Measurements from ENCODE around the gene MIS12.

MIS12 gene

DNA sequence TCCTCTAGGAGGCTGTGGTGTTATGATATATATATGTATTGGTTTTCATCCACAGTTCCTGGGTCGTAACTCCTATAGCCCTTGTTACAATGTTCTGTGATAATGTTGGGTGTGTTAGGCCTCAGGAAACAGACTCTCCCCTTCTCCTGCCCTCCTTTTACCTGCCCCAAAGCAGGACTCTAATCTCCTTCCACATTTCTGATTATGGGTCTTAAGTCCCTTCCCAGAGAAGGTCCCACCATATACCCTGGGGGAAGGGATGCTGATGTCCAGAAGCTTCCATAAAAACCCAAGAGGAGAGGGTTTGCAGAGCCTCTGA lies 47.0 kb upstream of the MIS12 start:
- Histone ChIP-seq H3K9ac (ENCODE audit: low read depth, low read length, poor library complexity) (peak overlapping the region; percentile 51), H2BK15ac (ENCODE audit: low read length) (no peak overlapping the region), H4K8ac (ENCODE audit: low read depth, low read length) (no peak overlapping the region), H2BK5ac (ENCODE audit: low read length) (no peak overlapping the region), H3K27ac (replicated peaks; ENCODE audit: low read length) (no peak overlapping the region), H3K18ac (ENCODE audit: low read length) (no peak overlapping the region), H3K23ac (ENCODE audit: low read depth, low read length, poor library complexity) (no peak overlapping the region), H3K36me3 (replicated peaks in 1 of 2; ENCODE audit: control insufficient read depth in 2 of 2, insufficient read depth in 2 of 2, low read length in 2 of 2) (peaks cover 29 to 77% of the 10 kb centered on the region in 2 donors), H3K79me1 (ENCODE audit: low read depth, low read length) (peaks cover 6% of the 10 kb centered on the region), H2AFZ (ENCODE audit: low read length) (peak overlapping the region; percentile 89), H3K14ac (ENCODE audit: low read length) (no peak overlapping the region), H3K4ac (ENCODE audit: low read length) (no peak overlapping the region), H3K4me2 (ENCODE audit: insufficient read depth, low read length, poor library complexity, severe bottlenecking) (no peak overlapping the region), H3K27me3 (ENCODE audit: control insufficient read depth in 3 of 3, insufficient read depth in 3 of 3, low read depth in 1 of 3, low read length in 3 of 3) (no peaks in the 10 kb centered on the region), H3K9me3 (replicated peaks in 1 of 2; ENCODE audit: control insufficient read depth in 2 of 2, insufficient read depth in 1 of 2, low read depth in 1 of 2, low read length in 2 of 2) (no peaks in the 10 kb centered on the region), H4K91ac (ENCODE audit: low read depth, low read length, poor library complexity) (no peak overlapping the region), H3K4me3 (ENCODE audit: low read length in 2 of 2) (peak overlapping the region in 1 of 2 donors; percentile 91), H2AK5ac (ENCODE audit: low read depth, low read length) (no peak overlapping the region), H3K4me1 (ENCODE audit: control insufficient read depth in 2 of 2, insufficient read depth in 1 of 2, low read depth in 1 of 2, low read length in 2 of 2) (peaks cover 1 to 8% of the 10 kb centered on the region in 2 donors), H2BK12ac (ENCODE audit: low read length) (no peak overlapping the region), H2BK120ac (ENCODE audit: low read depth, low read length) (no peak overlapping the region)
- DNase-seq (ENCODE audit: low spot score), result no peak
- WGBS, 2 donors (ENCODE audit: extremely low coverage in 2 of 2, insufficient read length in 2 of 2, insufficient replicate concordance in 1 of 2), result no CpG with 5 or more reads among the region's 1 CpG

DNA sequence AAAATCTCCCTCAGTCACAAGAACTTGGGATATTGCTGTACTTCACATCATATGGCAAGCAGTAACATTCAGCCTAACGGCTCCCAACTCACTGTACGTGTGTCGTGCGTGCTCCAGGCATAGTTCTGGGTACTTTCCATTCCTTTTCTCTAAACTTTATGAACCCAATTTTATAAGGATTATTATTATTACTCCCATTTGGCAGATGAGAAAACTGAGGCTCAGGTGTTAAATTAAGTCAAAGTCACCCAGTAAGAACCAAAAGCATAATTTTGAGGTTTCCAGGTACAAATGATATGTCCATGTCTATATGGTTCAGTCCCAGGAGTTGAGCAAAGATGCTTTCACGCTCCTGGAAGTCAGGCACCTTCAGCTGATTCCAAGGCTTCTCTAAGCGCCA lies 42.6 kb upstream of the MIS12 start:
- H3K23ac ChIP-seq (ENCODE audit: low read depth, low read length, poor library complexity), result no peak overlapping the region
- no peak overlapping the region for H3K14ac ChIP-seq (ENCODE audit: low read length)
- no peaks in the 10 kb centered on the region for H3K9me3 ChIP-seq (replicated peaks in 1 of 2; ENCODE audit: control insufficient read depth in 2 of 2, insufficient read depth in 1 of 2, low read depth in 1 of 2, low read length in 2 of 2)
- H3K4me3 ChIP-seq (ENCODE audit: low read length in 2 of 2), result no peak overlapping the region
- H2BK120ac ChIP-seq (ENCODE audit: low read depth, low read length), result no peak overlapping the region
- WGBS, 2 donors (ENCODE audit: extremely low coverage in 2 of 2, insufficient read length in 2 of 2, insufficient replicate concordance in 1 of 2), result no CpG with 5 or more reads among the region's 6 CpGs
- H2BK5ac ChIP-seq (ENCODE audit: low read length), result no peak overlapping the region
- H2AK5ac ChIP-seq (ENCODE audit: low read depth, low read length), result no peak overlapping the region
- H4K8ac ChIP-seq (ENCODE audit: low read depth, low read length), result no peak overlapping the region
- H2AFZ ChIP-seq (ENCODE audit: low read length), result no peak overlapping the region
- no peak overlapping the region for H2BK12ac ChIP-seq (ENCODE audit: low read length)
- H3K4me2 ChIP-seq (ENCODE audit: insufficient read depth, low read length, poor library complexity, severe bottlenecking), result no peak overlapping the region
- peaks cover 1 to 3% of the 10 kb centered on the region in 2 donors for H3K4me1 ChIP-seq (ENCODE audit: control insufficient read depth in 2 of 2, insufficient read depth in 1 of 2, low read depth in 1 of 2, low read length in 2 of 2)
- no peak overlapping the region for H3K4ac ChIP-seq (ENCODE audit: low read length)
- H3K18ac ChIP-seq (ENCODE audit: low read length), result no peak overlapping the region
- peaks cover 3% of the 10 kb centered on the region for H3K79me1 ChIP-seq (ENCODE audit: low read depth, low read length)
- H3K36me3 ChIP-seq (replicated peaks in 1 of 2; ENCODE audit: control insufficient read depth in 2 of 2, insufficient read depth in 2 of 2, low read length in 2 of 2), result peaks cover 36 to 86% of the 10 kb centered on the region in 2 donors
- no peaks in the 10 kb centered on the region for H3K27me3 ChIP-seq (ENCODE audit: control insufficient read depth in 3 of 3, insufficient read depth in 3 of 3, low read depth in 1 of 3, low read length in 3 of 3)
- no peak overlapping the region for H4K91ac ChIP-seq (ENCODE audit: low read depth, low read length, poor library complexity)
- no peak overlapping the region for H2BK15ac ChIP-seq (ENCODE audit: low read length)
- H3K27ac ChIP-seq (replicated peaks; ENCODE audit: low read length), result no peak overlapping the region
- no peak overlapping the region for H3K9ac ChIP-seq (ENCODE audit: low read depth, low read length, poor library complexity)
- DNase-seq (ENCODE audit: low spot score), result no peak

DNA sequence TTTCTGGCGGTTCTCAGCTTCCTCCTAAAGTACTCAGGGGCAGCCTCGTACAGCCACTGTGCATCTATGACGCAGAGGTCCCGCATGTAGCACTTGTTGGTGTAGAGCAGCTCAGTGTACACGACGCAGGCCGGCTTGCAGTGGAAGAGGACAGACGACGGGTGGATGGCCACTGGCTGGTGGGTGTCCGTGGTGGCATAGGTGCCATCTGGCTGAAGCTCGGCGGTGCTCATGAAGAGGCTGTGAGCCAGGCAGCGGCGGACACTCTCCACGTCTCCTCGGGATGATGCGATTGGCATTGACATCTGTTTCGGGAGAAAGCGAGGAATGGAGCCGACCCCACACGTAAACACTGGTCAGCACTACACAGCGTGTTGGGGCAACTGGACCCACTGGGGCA lies 42.2 kb upstream of the MIS12 start:
- no peak overlapping the region for H2AK5ac ChIP-seq (ENCODE audit: low read depth, low read length)
- H3K9me3 ChIP-seq (replicated peaks in 1 of 2; ENCODE audit: control insufficient read depth in 2 of 2, insufficient read depth in 1 of 2, low read depth in 1 of 2, low read length in 2 of 2), result no peaks in the 10 kb centered on the region
- peaks cover 38 to 90% of the 10 kb centered on the region in 2 donors for H3K36me3 ChIP-seq (replicated peaks in 1 of 2; ENCODE audit: control insufficient read depth in 2 of 2, insufficient read depth in 2 of 2, low read length in 2 of 2)
- H3K9ac ChIP-seq (ENCODE audit: low read depth, low read length, poor library complexity), result peak overlapping the region; percentile 27
- no peak overlapping the region for H2AFZ ChIP-seq (ENCODE audit: low read length)
- H4K91ac ChIP-seq (ENCODE audit: low read depth, low read length, poor library complexity), result no peak overlapping the region
- peaks cover 3% of the 10 kb centered on the region for H3K79me1 ChIP-seq (ENCODE audit: low read depth, low read length)
- H3K4ac ChIP-seq (ENCODE audit: low read length), result no peak overlapping the region
- WGBS, 2 donors (ENCODE audit: extremely low coverage in 2 of 2, insufficient read length in 2 of 2, insufficient replicate concordance in 1 of 2), result no CpG with 5 or more reads among the region's 22 CpGs
- H3K4me3 ChIP-seq (ENCODE audit: low read length in 2 of 2), result no peak overlapping the region
- H2BK12ac ChIP-seq (ENCODE audit: low read length), result no peak overlapping the region
- peak overlapping the region; percentile 46 for H3K18ac ChIP-seq (ENCODE audit: low read length)
- H3K14ac ChIP-seq (ENCODE audit: low read length), result no peak overlapping the region
- H3K27ac ChIP-seq (replicated peaks; ENCODE audit: low read length), result no peak overlapping the region
- no peak overlapping the region for H4K8ac ChIP-seq (ENCODE audit: low read depth, low read length)
- H2BK5ac ChIP-seq (ENCODE audit: low read length), result no peak overlapping the region
- H2BK15ac ChIP-seq (ENCODE audit: low read length), result no peak overlapping the region
- H3K4me2 ChIP-seq (ENCODE audit: insufficient read depth, low read length, poor library complexity, severe bottlenecking), result no peak overlapping the region
- H3K4me1 ChIP-seq (ENCODE audit: control insufficient read depth in 2 of 2, insufficient read depth in 1 of 2, low read depth in 1 of 2, low read length in 2 of 2), result peaks cover 1 to 3% of the 10 kb centered on the region in 2 donors
- no peaks in the 10 kb centered on the region for H3K27me3 ChIP-seq (ENCODE audit: control insufficient read depth in 3 of 3, insufficient read depth in 3 of 3, low read depth in 1 of 3, low read length in 3 of 3)
- H2BK120ac ChIP-seq (ENCODE audit: low read depth, low read length), result no peak overlapping the region
- peak overlapping the region; percentile 61 for H3K23ac ChIP-seq (ENCODE audit: low read depth, low read length, poor library complexity)
- DNase-seq (ENCODE audit: low spot score), result no peak

DNA sequence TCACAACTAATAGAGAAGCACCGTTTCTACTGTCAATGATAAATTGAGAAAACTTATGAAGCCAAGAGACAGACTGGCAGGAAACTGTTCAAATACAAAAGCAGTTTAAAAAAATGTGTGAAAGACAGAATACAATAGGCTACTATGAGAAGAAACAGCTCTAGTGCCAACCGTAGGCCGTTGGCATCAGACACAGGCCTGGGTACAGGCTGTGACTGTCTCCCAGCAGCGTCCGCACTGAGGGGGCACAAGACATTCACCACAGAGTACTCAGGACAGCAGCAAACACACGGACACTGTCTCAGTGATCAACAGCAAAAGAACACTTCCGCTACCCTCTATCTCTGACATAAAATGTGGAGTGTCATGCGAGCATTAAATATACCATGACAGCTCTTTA lies 39.6 kb upstream of the MIS12 start:
- Histone ChIP-seq H3K14ac (ENCODE audit: low read length) (no peak overlapping the region), H2AFZ (ENCODE audit: low read length) (no peak overlapping the region), H2AK5ac (ENCODE audit: low read depth, low read length) (no peak overlapping the region), H2BK15ac (ENCODE audit: low read length) (no peak overlapping the region), H3K23ac (ENCODE audit: low read depth, low read length, poor library complexity) (no peak overlapping the region), H4K8ac (ENCODE audit: low read depth, low read length) (no peak overlapping the region), H3K27me3 (ENCODE audit: control insufficient read depth in 3 of 3, insufficient read depth in 3 of 3, low read depth in 1 of 3, low read length in 3 of 3) (no peaks in the 10 kb centered on the region), H3K9ac (ENCODE audit: low read depth, low read length, poor library complexity) (no peak overlapping the region), H3K4me1 (ENCODE audit: control insufficient read depth in 2 of 2, insufficient read depth in 1 of 2, low read depth in 1 of 2, low read length in 2 of 2) (no peaks in the 10 kb centered on the region), H3K4me3 (ENCODE audit: low read length in 2 of 2) (no peak overlapping the region), H3K18ac (ENCODE audit: low read length) (no peak overlapping the region), H2BK12ac (ENCODE audit: low read length) (no peak overlapping the region), H3K9me3 (replicated peaks in 1 of 2; ENCODE audit: control insufficient read depth in 2 of 2, insufficient read depth in 1 of 2, low read depth in 1 of 2, low read length in 2 of 2) (no peaks in the 10 kb centered on the region), H3K27ac (replicated peaks; ENCODE audit: low read length) (no peak overlapping the region), H2BK5ac (ENCODE audit: low read length) (no peak overlapping the region), H2BK120ac (ENCODE audit: low read depth, low read length) (no peak overlapping the region), H3K4me2 (ENCODE audit: insufficient read depth, low read length, poor library complexity, severe bottlenecking) (no peak overlapping the region), H4K91ac (ENCODE audit: low read depth, low read length, poor library complexity) (no peak overlapping the region), H3K4ac (ENCODE audit: low read length) (no peak overlapping the region), H3K79me1 (ENCODE audit: low read depth, low read length) (peaks cover 3% of the 10 kb centered on the region), H3K36me3 (replicated peaks in 1 of 2; ENCODE audit: control insufficient read depth in 2 of 2, insufficient read depth in 2 of 2, low read length in 2 of 2) (peaks cover 46 to 95% of the 10 kb centered on the region in 2 donors)
- DNase-seq (ENCODE audit: low spot score), result no peak
- no CpG with 5 or more reads among the region's 8 CpGs for WGBS, 2 donors (ENCODE audit: extremely low coverage in 2 of 2, insufficient read length in 2 of 2, insufficient replicate concordance in 1 of 2)
